Gastroesophageal sphincter (tissue), 3 donors: ENCODE results near the gene INPP4B.

Experiments
- CTCF ChIP-seq, 4 experiments: fragments of 200-600 bp in 2 of 4; fragments of 450-650 bp in 2 of 4; sonication (generic) in 1 of 4; IDR thresholded peaks; one replicate each; pipeline ENCODE4 v1.5.1; 2017 to 2019; ENCODE audit warnings: antibody characterized with exemption in 4 of 4, mild to moderate bottlenecking in 2 of 4, moderate library complexity in 2 of 4
- EP300 ChIP-seq: sonication (generic); formaldehyde crosslinking; IDR thresholded peaks from one replicate; pipeline ENCODE4 v1.6.1; 2017; ENCODE audit warnings: antibody characterized with exemption, mild to moderate bottlenecking
- POLR2A ChIP-seq, 2 donors: fragments of 450-650 bp; IDR thresholded peaks; one replicate each; pipeline ENCODE4 v1.6.1; 2017; ENCODE audit warnings: antibody characterized with exemption in 2 of 2, mild to moderate bottlenecking in 2 of 2, moderate library complexity in 1 of 2

DNA sequence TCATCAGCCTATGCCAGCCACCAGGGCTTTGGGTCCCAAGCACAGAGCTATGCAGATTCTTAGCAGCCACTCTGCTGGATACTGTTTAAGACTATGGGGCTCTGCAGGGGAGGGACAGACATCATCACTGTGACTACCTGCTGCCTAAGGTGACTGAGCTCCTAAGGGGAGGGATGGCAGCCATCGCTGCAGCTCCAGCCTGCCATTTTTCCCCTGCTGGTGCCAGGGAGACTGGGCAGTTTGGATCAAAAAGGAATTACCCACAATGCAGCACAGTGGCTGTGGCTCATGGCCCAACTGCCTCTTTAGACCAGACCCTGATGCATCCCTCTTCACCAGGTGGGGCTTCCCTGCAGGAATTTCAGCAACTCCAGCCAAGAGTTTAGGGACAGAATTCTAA, 28.6 kb upstream of the INPP4B start:
- TF ChIP-seq CTCF (IDR thresholded peaks at IDR 0.05) (no peak), POLR2A (IDR thresholded peaks at IDR 0.05) (no peak), EP300 (no peak)
